ENCODE measurements around the gene SYNPO2. TPM values are rescaled to one million over a fixed set of nuclear protein-coding genes. Genes with fewer than 3 reads are reported as not detected.

The SYNPO2 gene
- total RNA-seq, 1 donor = 34.0 TPM

GRCh38 chr4:118865091-118865708, 23.5 kb upstream of the SYNPO2 start:
- DNase-seq (ENCODE audit: insufficient read length, low spot score, missing footprints) = peak; percentile 55
- Histone ChIP-seq H2AFZ (ENCODE audit: low read length) (peak overlapping the region; percentile 78), H3K9me3 (ENCODE audit: low read depth, low read length) (no peaks in the 10 kb centered on the region), H4K20me1 (ENCODE audit: insufficient read depth, low read length) (no peaks in the 10 kb centered on the region), H3K4me1 (ENCODE audit: insufficient read depth, low read length) (peaks cover 9% of the 10 kb centered on the region), H3K4me3 (ENCODE audit: insufficient read depth, low read length) (peak overlapping the region; percentile 22), H3K27me3 (ENCODE audit: insufficient read depth, low read length) (no peaks in the 10 kb centered on the region), H3K27ac (ENCODE audit: low read depth, low read length) (no peak overlapping the region), H3K79me2 (ENCODE audit: insufficient read depth, low read length) (no peaks in the 10 kb centered on the region), H3K4me2 (ENCODE audit: insufficient read depth, low read length) (peak overlapping the region; percentile 61), H3K36me3 (ENCODE audit: insufficient read depth, low read length) (no peaks in the 10 kb centered on the region)
- peak; percentile 86 for TF ChIP-seq CTCF (IDR thresholded peaks at IDR 0.05; ENCODE audit: extremely low read depth, low read depth, low read length)

GRCh38 chr4:118866442-118866841, 22.2 kb upstream of the SYNPO2 start:
- Histone ChIP-seq H3K9me3 (ENCODE audit: low read depth, low read length) (no peaks in the 10 kb centered on the region), H2AFZ (ENCODE audit: low read length) (no peak overlapping the region), H3K27ac (ENCODE audit: low read depth, low read length) (no peak overlapping the region), H3K4me1 (ENCODE audit: insufficient read depth, low read length) (peaks cover 9% of the 10 kb centered on the region), H3K4me2 (ENCODE audit: insufficient read depth, low read length) (no peak overlapping the region), H4K20me1 (ENCODE audit: insufficient read depth, low read length) (no peaks in the 10 kb centered on the region), H3K4me3 (ENCODE audit: insufficient read depth, low read length) (no peak overlapping the region), H3K79me2 (ENCODE audit: insufficient read depth, low read length) (no peaks in the 10 kb centered on the region), H3K36me3 (ENCODE audit: insufficient read depth, low read length) (no peaks in the 10 kb centered on the region), H3K27me3 (ENCODE audit: insufficient read depth, low read length) (no peaks in the 10 kb centered on the region)
- no peak for DNase-seq (ENCODE audit: insufficient read length, low spot score, missing footprints)
- no peak for TF ChIP-seq CTCF (IDR thresholded peaks at IDR 0.05; ENCODE audit: extremely low read depth, low read depth, low read length)

- no peaks in the 10 kb centered on the region for H3K27me3 ChIP-seq (ENCODE audit: insufficient read depth, low read length)
- H3K27ac ChIP-seq (ENCODE audit: low read depth, low read length) = no peak overlapping the region
- H3K9me3 ChIP-seq (ENCODE audit: low read depth, low read length) = no peaks in the 10 kb centered on the region
- no peak for TF ChIP-seq CTCF (IDR thresholded peaks at IDR 0.05; ENCODE audit: extremely low read depth, low read depth, low read length)
- H3K4me3 ChIP-seq (ENCODE audit: insufficient read depth, low read length) = no peak overlapping the region
- H3K4me2 ChIP-seq (ENCODE audit: insufficient read depth, low read length) = no peak overlapping the region
- H3K36me3 ChIP-seq (ENCODE audit: insufficient read depth, low read length) = no peaks in the 10 kb centered on the region
- H2AFZ ChIP-seq (ENCODE audit: low read length) = no peak overlapping the region
- no peak for DNase-seq (ENCODE audit: insufficient read length, low spot score, missing footprints)
- H3K4me1 ChIP-seq (ENCODE audit: insufficient read depth, low read length) = peaks cover 9% of the 10 kb centered on the region
- H4K20me1 ChIP-seq (ENCODE audit: insufficient read depth, low read length) = no peaks in the 10 kb centered on the region
- H3K79me2 ChIP-seq (ENCODE audit: insufficient read depth, low read length) = no peaks in the 10 kb centered on the region
These were observed 21.2 kb upstream of the SYNPO2 start for GRCh38 chr4:118867311-118868067.

- peaks cover 9% of the 10 kb centered on the region for H3K4me1 ChIP-seq (ENCODE audit: insufficient read depth, low read length)
- peak; percentile 61 for DNase-seq (ENCODE audit: insufficient read length, low spot score, missing footprints)
- H3K27ac ChIP-seq (ENCODE audit: low read depth, low read length) = no peak overlapping the region
- no peaks in the 10 kb centered on the region for H3K27me3 ChIP-seq (ENCODE audit: insufficient read depth, low read length)
- H2AFZ ChIP-seq (ENCODE audit: low read length) = peak overlapping the region; percentile 54
- no peaks in the 10 kb centered on the region for H4K20me1 ChIP-seq (ENCODE audit: insufficient read depth, low read length)
- no peaks in the 10 kb centered on the region for H3K79me2 ChIP-seq (ENCODE audit: insufficient read depth, low read length)
- H3K4me2 ChIP-seq (ENCODE audit: insufficient read depth, low read length) = no peak overlapping the region
- TF ChIP-seq CTCF (IDR thresholded peaks at IDR 0.05; ENCODE audit: extremely low read depth, low read depth, low read length) = no peak
- H3K36me3 ChIP-seq (ENCODE audit: insufficient read depth, low read length) = no peaks in the 10 kb centered on the region
- H3K4me3 ChIP-seq (ENCODE audit: insufficient read depth, low read length) = no peak overlapping the region
- H3K9me3 ChIP-seq (ENCODE audit: low read depth, low read length) = no peaks in the 10 kb centered on the region
These were observed 18.8 kb upstream of the SYNPO2 start for GRCh38 chr4:118869808-118870342.
